ENCODE data around the gene TACC2. TPM values are rescaled to one million over a fixed set of nuclear protein-coding genes. Genes with fewer than 3 reads are reported as not detected.
A peak's percentile ranks its signal among the peaks of the same experiment; 100 is the strongest.

Gene TACC2
- total and polyA plus RNA-seq, 7 donors = 44.0 to 439 (median 313) TPM

- peak overlapping the region; percentile 30 for H3K27ac ChIP-seq
- H3K27me3 ChIP-seq (ENCODE audit: insufficient read depth in 3 of 3, low read length in 2 of 3) = no peaks in the 10 kb centered on the region
- WGBS, 3 donors = 43 to 56% (median 53%) methylated on average over 14 of the region's 14 CpGs
- TF ChIP-seq, protein P1, sequence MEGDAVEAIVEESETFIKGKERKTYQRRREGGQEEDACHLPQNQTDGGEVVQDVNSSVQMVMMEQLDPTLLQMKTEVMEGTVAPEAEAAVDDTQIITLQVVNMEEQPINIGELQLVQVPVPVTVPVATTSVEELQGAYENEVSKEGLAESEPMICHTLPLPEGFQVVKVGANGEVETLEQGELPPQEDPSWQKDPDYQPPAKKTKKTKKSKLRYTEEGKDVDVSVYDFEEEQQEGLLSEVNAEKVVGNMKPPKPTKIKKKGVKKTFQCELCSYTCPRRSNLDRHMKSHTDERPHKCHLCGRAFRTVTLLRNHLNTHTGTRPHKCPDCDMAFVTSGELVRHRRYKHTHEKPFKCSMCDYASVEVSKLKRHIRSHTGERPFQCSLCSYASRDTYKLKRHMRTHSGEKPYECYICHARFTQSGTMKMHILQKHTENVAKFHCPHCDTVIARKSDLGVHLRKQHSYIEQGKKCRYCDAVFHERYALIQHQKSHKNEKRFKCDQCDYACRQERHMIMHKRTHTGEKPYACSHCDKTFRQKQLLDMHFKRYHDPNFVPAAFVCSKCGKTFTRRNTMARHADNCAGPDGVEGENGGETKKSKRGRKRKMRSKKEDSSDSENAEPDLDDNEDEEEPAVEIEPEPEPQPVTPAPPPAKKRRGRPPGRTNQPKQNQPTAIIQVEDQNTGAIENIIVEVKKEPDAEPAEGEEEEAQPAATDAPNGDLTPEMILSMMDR (IDR thresholded peaks at IDR 0.05) = peak; percentile 79
- peaks cover 0 to 81% of the 10 kb centered on the region in 2 donors for H3K36me3 ChIP-seq (ENCODE audit: insufficient read depth in 1 of 2, low read depth in 1 of 2)
- no peaks in the 10 kb centered on the region for H3K9me3 ChIP-seq
- peak in 1 of 2 donors; percentile 40 for DNase-seq
- peaks cover 9% of the 10 kb centered on the region for H3K4me1 ChIP-seq
- intact Hi-C loops (cut with DNase I) = loop anchor here in 1 of 2 donors (5.0 kb wide), 1 partner anchor 736 kb away; no protein-coding TSS in a partner anchor
- no peak overlapping the region for H3K4me3 ChIP-seq
- ATAC-seq = peak; percentile 63 to 85 (median 82)
Observed at GRCh38 chr10:122267849-122268737, 279.1 kb downstream of the TACC2 start.

DNA sequence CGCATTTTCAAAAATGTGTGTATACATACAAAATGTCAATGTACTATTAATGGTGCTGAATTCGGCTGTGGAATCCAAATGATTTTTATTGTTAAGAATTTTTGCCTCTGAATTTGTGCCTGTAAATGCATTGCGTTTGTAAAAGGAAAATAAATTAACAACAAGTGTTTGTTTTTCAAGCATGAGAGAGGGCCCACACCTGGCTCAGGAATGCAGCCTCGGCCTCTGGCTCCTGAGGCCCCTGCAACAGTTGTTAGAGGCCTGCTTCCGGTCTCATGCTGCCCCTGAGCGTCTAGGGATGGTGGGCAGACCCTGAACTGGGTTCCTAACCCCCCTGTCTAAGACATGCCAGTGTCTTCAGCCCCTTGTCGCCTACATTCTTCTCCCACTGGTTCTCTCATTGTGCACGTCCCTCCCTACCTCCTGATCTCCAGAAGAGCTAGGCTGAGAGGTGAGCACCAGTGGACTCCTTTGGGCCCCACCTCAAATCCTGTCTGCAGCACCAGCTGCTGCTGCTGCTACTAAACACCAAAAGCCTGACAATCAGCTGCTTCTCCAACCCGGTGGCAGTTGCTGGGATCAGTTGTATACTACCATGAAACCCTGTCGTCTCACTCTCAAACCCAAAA, 280.2 kb downstream of the TACC2 start:
- DNase-seq = no peak
- WGBS, 3 donors = 76 to 82% (median 82%) methylated on average over 10 of the region's 10 CpGs
- H3K36me3 ChIP-seq (ENCODE audit: insufficient read depth in 1 of 2, low read depth in 1 of 2) = peaks cover 0 to 76% of the 10 kb centered on the region in 2 donors

GRCh38 chr10:122271076-122271475, 282.1 kb downstream of the TACC2 start, which contains the start of gene BTBD16:
TSS of gene BTBD16 (plus strand) at chr10:122271296. CDS start at chr10:122275082, 3,786 bp downstream.
- Histone ChIP-seq H3K4me1 (no peaks in the 10 kb centered on the region), H3K9me3 (no peaks in the 10 kb centered on the region), H3K4me3 (no peak within 1 kb of the TSS), H3K27me3 (ENCODE audit: insufficient read depth in 3 of 3, low read length in 2 of 3) (no peaks in the 10 kb centered on the region), H3K36me3 (ENCODE audit: insufficient read depth in 1 of 2, low read depth in 1 of 2) (peaks cover 0 to 74% of the 10 kb centered on the region in 2 donors), H3K27ac (no peak within 1 kb of the TSS)
- TF ChIP-seq, protein P1 (IDR thresholded peaks at IDR 0.05) = no peak
- DNase-seq (no peak), ATAC-seq (no peak)
- intact Hi-C loops (cut with DNase I) = no loop called here
- WGBS, 3 donors = 49 to 65% (median 52%) methylated on average over 5 of the region's 5 CpGs

More for the DNA sequence above, 280.2 kb downstream of the TACC2 start:
- H3K4me3 ChIP-seq = no peak overlapping the region
- no peaks in the 10 kb centered on the region for H3K27me3 ChIP-seq (ENCODE audit: insufficient read depth in 3 of 3, low read length in 2 of 3)
- H3K27ac ChIP-seq = no peak overlapping the region
- H3K9me3 ChIP-seq = no peaks in the 10 kb centered on the region
- ATAC-seq = no peak
- intact Hi-C loops (cut with DNase I) = loop anchor here in 1 of 2 donors (5.0 kb wide), 1 partner anchor 737 kb away; no protein-coding TSS in a partner anchor
- TF ChIP-seq, protein P1 (IDR thresholded peaks at IDR 0.05) = no peak
- H3K4me1 ChIP-seq = no peaks in the 10 kb centered on the region

GRCh38 chr10:122273966-122274545, 285.1 kb downstream of the TACC2 start:
- no peak overlapping the region for H3K4me3 ChIP-seq
- ATAC-seq (no peak), DNase-seq (no peak)
- no peaks in the 10 kb centered on the region for H3K4me1 ChIP-seq
- TF ChIP-seq, protein P1 (IDR thresholded peaks at IDR 0.05) = no peak
- 79 to 85% (median 84%) methylated on average over 10 of the region's 10 CpGs for WGBS, 3 donors
- H3K9me3 ChIP-seq = no peaks in the 10 kb centered on the region
- intact Hi-C loops (cut with DNase I) = no loop called here
- no peak overlapping the region for H3K27ac ChIP-seq
- no peaks in the 10 kb centered on the region for H3K27me3 ChIP-seq (ENCODE audit: insufficient read depth in 3 of 3, low read length in 2 of 3)
- H3K36me3 ChIP-seq (ENCODE audit: insufficient read depth in 1 of 2, low read depth in 1 of 2) = peaks cover 0 to 46% of the 10 kb centered on the region in 2 donors

All from psoas muscle (tissue), 8 donors.